NCI-H146 treated with DMSO at 0.1 percent for 48 hours (cell line): ENCODE data around the gene SDR42E2.
"Not testable (repeated sequence)": the region's sequence is repeated elsewhere in the genome, so short reads cannot be mapped to it uniquely, and the experiment has no call there.

Source experiments
- DNase-seq: peaks from one replicate; lab custom pipeline; 2025; ENCODE audit not compliant: unreplicated experiment; lab: John Stamatoyannopoulos, UW

The SDR42E2 gene

GRCh38 chr16:22161401-22161800 lies 905 bp upstream of the SDR42E2 start:
- DNase-seq = no peak

DNA sequence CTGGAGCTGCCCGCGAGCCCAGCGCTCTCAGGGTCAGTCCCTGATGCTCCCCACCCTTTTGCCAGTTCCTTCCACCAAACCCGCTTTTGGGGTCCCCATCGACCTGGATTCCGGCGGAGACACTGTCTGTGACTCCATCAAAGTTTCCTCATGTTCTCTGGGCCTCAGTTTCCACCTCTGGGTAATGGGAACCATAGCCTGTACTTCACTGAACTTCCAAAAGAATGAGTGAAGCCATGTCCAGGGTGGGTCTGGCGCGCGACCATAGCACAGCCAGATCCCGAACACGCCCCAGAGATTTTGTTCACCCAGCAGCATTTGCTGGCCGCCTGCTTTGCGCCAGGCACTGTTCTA lies 327 bp downstream of the SDR42E2 start:
- DNase-seq = no peak

- no peak for DNase-seq
Observed at GRCh38 chr16:22163806-22164205, 1.5 kb downstream of the SDR42E2 start.

GRCh38 chr16:22164482-22164881 lies 2.2 kb downstream of the SDR42E2 start:
- no peak for DNase-seq

- no peak for DNase-seq
Observed at GRCh38 chr16:22165508-22166285, 3.4 kb downstream of the SDR42E2 start.

DNA sequence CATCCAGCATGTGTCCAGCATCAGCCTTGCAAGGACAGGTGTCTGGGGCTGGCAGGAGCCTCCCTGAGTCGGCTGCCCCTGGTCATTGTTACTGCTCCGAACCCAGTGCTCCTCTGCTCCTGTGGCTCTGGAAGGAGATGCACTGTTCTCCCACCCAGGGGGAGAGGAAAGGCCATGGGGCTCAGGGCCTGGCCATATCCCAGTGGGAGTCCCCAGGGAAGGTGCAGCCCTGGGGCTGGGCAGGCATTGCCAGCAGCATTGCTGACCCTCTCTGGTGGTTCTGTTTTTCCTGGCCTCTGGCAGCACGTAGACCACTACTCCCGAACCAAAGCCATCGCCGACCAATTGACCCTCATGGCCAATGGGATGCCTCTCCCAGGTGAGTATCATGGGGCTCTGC lies 9.6 kb downstream of the SDR42E2 start:
- DNase-seq = no peak

- not testable (repeated sequence) for DNase-seq
Observed at GRCh38 chr16:22172642-22173041, 10.3 kb downstream of the SDR42E2 start.

DNA sequence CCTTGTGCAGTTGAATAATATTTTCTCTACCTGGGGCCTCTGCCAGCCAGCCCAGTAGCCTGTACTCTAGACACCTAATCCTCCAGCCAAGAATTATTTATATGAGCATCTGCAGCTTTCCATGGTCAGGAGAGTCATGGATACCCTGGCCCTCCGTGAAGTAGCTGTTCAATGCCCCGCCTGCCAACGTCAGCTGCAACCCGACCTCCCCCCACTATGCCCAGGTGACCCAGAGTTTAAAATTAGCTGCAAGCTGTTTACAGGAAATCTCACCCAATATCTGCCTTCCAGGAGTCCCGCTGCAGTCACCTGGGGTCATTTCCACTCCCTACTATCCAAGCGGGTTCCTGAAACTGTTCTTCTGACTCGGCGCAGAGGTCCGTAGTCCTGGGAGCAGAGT lies 12.3 kb downstream of the SDR42E2 start:
- DNase-seq = no peak

- DNase-seq = no peak
Observed at GRCh38 chr16:22177968-22178930, 15.9 kb downstream of the SDR42E2 start.

GRCh38 chr16:22181426-22181825 lies 19.1 kb downstream of the SDR42E2 start:
- no peak for DNase-seq

- DNase-seq = no peak
Observed at GRCh38 chr16:22181843-22182242, 19.5 kb downstream of the SDR42E2 start.

DNA sequence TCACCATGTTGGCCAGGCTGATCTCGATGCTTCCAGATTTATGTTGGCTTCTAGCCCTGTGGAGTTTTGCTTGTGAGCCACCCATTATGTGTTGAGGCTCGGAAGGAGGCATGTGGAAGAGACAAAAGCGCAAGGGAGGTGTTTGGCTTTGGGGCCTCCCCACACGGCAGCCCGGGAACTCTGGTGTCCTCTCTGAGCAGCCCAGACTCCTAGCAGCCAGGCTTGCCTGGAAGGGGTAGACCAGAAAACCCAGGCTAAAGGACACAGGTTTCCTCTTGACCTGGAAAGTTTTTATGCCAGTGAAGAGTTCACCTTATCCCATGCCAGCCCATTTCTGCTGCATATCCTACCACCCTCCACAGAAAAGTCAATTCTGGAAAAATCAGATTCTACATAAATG lies 21.0 kb downstream of the SDR42E2 start:
- DNase-seq = no peak

GRCh38 chr16:22183901-22184614 lies 21.8 kb downstream of the SDR42E2 start:
- peak; percentile 12 for DNase-seq

DNA sequence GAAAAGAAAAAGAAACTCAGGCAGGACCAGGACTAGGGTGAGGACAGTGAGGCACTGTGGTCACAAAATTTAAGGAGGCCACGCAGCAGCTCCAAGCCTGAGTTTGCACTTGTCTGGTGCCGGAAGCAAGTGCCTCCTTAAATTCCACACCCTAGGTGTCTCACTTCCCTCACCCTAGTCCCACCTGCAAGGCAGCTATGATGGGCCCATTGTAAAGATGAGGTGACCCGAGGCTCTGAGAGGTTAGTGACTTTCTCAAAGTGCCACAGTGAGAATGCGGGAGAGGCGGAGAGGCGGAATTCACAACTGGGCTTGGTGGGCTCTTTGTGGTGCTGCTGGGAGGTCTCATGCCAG lies 22.3 kb downstream of the SDR42E2 start:
- DNase-seq = no peak

- DNase-seq = no peak
Observed at GRCh38 chr16:22186517-22186916, 24.2 kb downstream of the SDR42E2 start.

DNA sequence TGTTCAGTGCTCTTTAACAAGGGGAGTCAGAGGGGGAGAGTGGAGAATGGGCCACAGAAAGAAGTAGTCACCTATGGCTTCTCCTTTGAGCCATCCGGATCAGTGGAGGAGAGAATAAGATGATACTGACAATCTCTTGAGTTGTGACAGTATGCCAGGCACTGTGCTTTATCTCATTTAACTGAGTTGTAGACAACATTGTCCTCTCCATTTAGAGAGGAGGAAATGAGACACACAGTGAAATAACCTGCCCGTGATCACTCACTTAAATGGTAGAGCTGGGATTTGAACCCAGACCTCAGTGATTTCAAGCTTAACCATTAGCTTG lies 25.9 kb downstream of the SDR42E2 start:
- DNase-seq = no peak

- DNase-seq = peak; percentile 49
Observed at GRCh38 chr16:22188595-22189442, 26.5 kb downstream of the SDR42E2 start.

GRCh38 chr16:22189473-22190080 lies 27.3 kb downstream of the SDR42E2 start:
- no peak for DNase-seq

DNA sequence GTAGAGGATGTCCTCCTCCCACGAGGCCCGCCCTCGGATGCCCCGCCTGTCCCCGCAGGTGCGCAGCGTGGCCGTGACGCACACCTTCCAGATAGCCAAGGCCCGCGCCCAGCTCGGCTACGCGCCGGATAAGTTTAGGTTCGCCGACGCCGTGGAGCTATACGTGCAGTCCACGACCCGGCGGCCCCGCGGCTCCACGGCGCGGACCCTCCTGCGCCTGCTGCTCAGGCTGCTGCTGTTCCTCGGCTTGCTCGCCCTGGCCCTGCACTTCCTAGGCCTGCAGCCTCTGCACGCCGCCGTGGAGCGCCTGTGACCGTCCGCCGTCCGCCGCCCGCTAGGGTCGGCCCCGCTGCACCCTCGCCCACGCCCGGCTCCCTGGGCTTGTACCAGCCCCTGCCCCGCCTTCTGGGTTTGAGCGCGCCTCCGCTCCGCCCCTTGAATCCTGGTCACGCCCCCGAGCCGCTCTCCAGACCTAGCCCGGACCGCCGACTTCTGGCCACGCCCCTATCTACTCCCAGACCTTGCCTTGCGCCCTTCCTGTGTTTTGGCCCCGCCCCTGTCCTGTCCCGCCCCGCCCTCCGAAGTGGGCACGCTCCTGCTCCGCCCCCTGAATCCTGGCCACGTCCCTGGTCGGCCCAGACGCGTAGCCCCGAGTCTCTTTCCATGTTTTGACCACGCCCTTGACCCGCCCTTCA lies 27.9 kb downstream of the SDR42E2 start:
- peak; percentile 100 for DNase-seq
